Adrenal gland (tissue), 12 donors: ENCODE measurements around the gene CXXC5. TPM values are rescaled to one million over a fixed set of nuclear protein-coding genes. Genes with fewer than 3 reads are reported as not detected.
A peak's percentile ranks its signal among the peaks of the same experiment; 100 is the strongest.

Source experiments
- DNase-seq, 7 donors: peaks; one replicate each; pipeline ENCODE4 v3.0.0-alpha.2; 2019 to 2020
- H3K27ac ChIP-seq, 5 donors: fragments of 200-600 bp; sonication (generic) in 4 of 5; 1 replicate in 3 of 5; 2 replicates in 2 of 5; pipeline versions ENCODE4 v1.5.1 to v1.8.0; 2016 to 2020; ENCODE audit warnings: mild to moderate bottlenecking in 1 of 5
- H3K27me3 ChIP-seq: fragments of 200-600 bp; 2 replicates; pipeline ENCODE4 v1.8.0; 2021
- H3K36me3 ChIP-seq, 2 donors: fragments of 200-600 bp; replicated peaks in 1 of 2; 1 replicate in 1 of 2; 2 replicates in 1 of 2; pipeline versions ENCODE4 v1.5.1 to v1.8.0; 2018 to 2022
- H3K4me1 ChIP-seq, 2 donors: fragments of 200-600 bp; replicated peaks in 1 of 2; 1 replicate in 1 of 2; 2 replicates in 1 of 2; pipeline versions ENCODE4 v1.5.1 to v1.8.0; 2018 to 2021
- H3K4me3 ChIP-seq, 4 donors: fragments of 200-600 bp; sonication (generic) in 3 of 4; one replicate each; pipeline ENCODE4 v1.5.1; 2016 to 2018
- H3K9me3 ChIP-seq, 3 donors: fragments of 200-600 bp; sonication (generic) in 1 of 3; replicated peaks in 1 of 3; 1 replicate in 2 of 3; 2 replicates in 1 of 3; pipeline versions ENCODE4 v1.5.1 to v1.8.0; 2016 to 2021
- POLR2A ChIP-seq, 2 donors: fragments of 450-650 bp; IDR thresholded peaks; one replicate each; pipeline ENCODE4 v1.6.1; 2017; ENCODE audit warnings: antibody characterized with exemption in 2 of 2, mild to moderate bottlenecking in 2 of 2, moderate library complexity in 1 of 2
- WGBS, 4 donors: extraction: QIAGEN DNeasy Blood & Tissue Kit in 2 of 4; methylation state at CpG; one replicate each; pipeline versions ENCODE4 v1.1.5 to v1.1.7; 2013 to 2017; 5-methylcytosine and 5-hydroxymethylcytosine counted together
- intact Hi-C, 2 donors: fragments of 100-400 bp; cut with DNase I; formaldehyde crosslinking; loops; one replicate each; pipeline versions ENCODE4 v1.14.1 to v1.15.0; 2022 to 2023
- polyA plus RNA-seq, 3 donors: library from polyadenylated mRNA; stranded (reverse); fragments of 200-250 nt in 2 of 3; fragments of 350-450 nt in 1 of 3; fragmentation: Illumina TruSeq in 1 of 3; extraction: RNeasy Lipid Tissue Mini Kit (QIAGEN cat#74804) in 1 of 3; gene quantifications; one replicate each; pipeline ENCODE4 v1.2.3, GENCODE V29; 2013 to 2014
- total RNA-seq, 9 donors: library from RNA; depleted of rRNA in 4 of 9; stranded (reverse); fragments of >200 nt in 4 of 9; fragments of 120-200 nt in 1 of 9; fragmentation: NEBNext Ultra II Directional in 1 of 9; extraction: Animal tissue kit (Norgen Biotek cat#: 25700) in 1 of 9; gene quantifications; one replicate each; pipeline versions ENCODE4 v1.1.0 to v1.2.4, GENCODE V29; 2013 to 2023
- TF ChIP-seq, protein P1 (sequence below), 6 experiments: fragments of 450-650 bp in 4 of 6; fragments of 200-600 bp in 2 of 6; sonication (generic) in 1 of 6; IDR thresholded peaks; 1 replicate in 5 of 6; 2 replicates in 1 of 6; pipeline versions ENCODE4 v1.5.1 to v1.8.0; 2016 to 2021; ENCODE audit warnings: antibody characterized with exemption in 6 of 6, mild to moderate bottlenecking in 2 of 6, moderate library complexity in 1 of 6
- donor health status: healthy with polysubstance abuse.
- donor health status: Bipolar disorder and iron deficiency.
- donor health status: DM: yes; HTN: yes; CAD: no.
- donor health status: DM: no; HTN: no; CAD: no.
- donor health status: DM: no; HTN: no; CAD: no.
- donor health status: DM: yes; HTN: yes; CAD: no.

The CXXC5 gene
- total and polyA plus RNA-seq, 12 donors = 16.2 to 79.3 (median 34.7) TPM

GRCh38 chr5:139663207-139664085 lies 15.3 kb downstream of the CXXC5 start:
- H3K9me3 ChIP-seq = no peaks in the 10 kb centered on the region
- TF ChIP-seq, protein P1, sequence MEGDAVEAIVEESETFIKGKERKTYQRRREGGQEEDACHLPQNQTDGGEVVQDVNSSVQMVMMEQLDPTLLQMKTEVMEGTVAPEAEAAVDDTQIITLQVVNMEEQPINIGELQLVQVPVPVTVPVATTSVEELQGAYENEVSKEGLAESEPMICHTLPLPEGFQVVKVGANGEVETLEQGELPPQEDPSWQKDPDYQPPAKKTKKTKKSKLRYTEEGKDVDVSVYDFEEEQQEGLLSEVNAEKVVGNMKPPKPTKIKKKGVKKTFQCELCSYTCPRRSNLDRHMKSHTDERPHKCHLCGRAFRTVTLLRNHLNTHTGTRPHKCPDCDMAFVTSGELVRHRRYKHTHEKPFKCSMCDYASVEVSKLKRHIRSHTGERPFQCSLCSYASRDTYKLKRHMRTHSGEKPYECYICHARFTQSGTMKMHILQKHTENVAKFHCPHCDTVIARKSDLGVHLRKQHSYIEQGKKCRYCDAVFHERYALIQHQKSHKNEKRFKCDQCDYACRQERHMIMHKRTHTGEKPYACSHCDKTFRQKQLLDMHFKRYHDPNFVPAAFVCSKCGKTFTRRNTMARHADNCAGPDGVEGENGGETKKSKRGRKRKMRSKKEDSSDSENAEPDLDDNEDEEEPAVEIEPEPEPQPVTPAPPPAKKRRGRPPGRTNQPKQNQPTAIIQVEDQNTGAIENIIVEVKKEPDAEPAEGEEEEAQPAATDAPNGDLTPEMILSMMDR (IDR thresholded peaks at IDR 0.05) = no peak
- TF ChIP-seq POLR2A (IDR thresholded peaks at IDR 0.05) = no peak
- H3K36me3 ChIP-seq = no peaks in the 10 kb centered on the region
- no peaks in the 10 kb centered on the region for H3K27me3 ChIP-seq
- H3K4me3 ChIP-seq = no peak overlapping the region
- peaks cover 70 to 86% of the 10 kb centered on the region in 2 donors for H3K4me1 ChIP-seq
- DNase-seq = peak in 1 of 7 donors; percentile 13
- WGBS, 4 donors = 83 to 87% (median 84%) methylated on average over 12 to 14 of the region's 14 CpGs
- peak overlapping the region; percentile 4 to 97 (median 78) for H3K27ac ChIP-seq
- intact Hi-C loops = no loop called here

- TF ChIP-seq POLR2A (IDR thresholded peaks at IDR 0.05) = no peak
- TF ChIP-seq, protein P1 (IDR thresholded peaks at IDR 0.05) = no peak
- H3K9me3 ChIP-seq = no peaks in the 10 kb centered on the region
- no peaks in the 10 kb centered on the region for H3K36me3 ChIP-seq
- no peaks in the 10 kb centered on the region for H3K27me3 ChIP-seq
- intact Hi-C loops = no loop called here
- WGBS, 4 donors = 28 to 100% (median 41%) methylated on average over 1 to 9 of the region's 9 CpGs
- H3K4me3 ChIP-seq = no peak overlapping the region
- H3K4me1 ChIP-seq = peaks cover 72 to 86% of the 10 kb centered on the region in 2 donors
- peak in 6 of 7 donors; percentile 53 to 85 (median 76) for DNase-seq
- H3K27ac ChIP-seq = peak overlapping the region; percentile 36 to 97 (median 78)
Observed at GRCh38 chr5:139664086-139664693, 16.0 kb downstream of the CXXC5 start.

- peak in 1 of 2 donors; percentile 33 for TF ChIP-seq POLR2A (IDR thresholded peaks at IDR 0.05)
- TF ChIP-seq, protein P1 (IDR thresholded peaks at IDR 0.05) = no peak
- peak; percentile 78 to 90 (median 88) for DNase-seq
- H3K4me3 ChIP-seq = no peak overlapping the region
- H3K9me3 ChIP-seq = no peaks in the 10 kb centered on the region
- WGBS, 4 donors = 15 to 40% (median 38%) methylated on average over 6 to 15 of the region's 15 CpGs
- no peaks in the 10 kb centered on the region for H3K27me3 ChIP-seq
- peak overlapping the region; percentile 36 to 97 (median 78) for H3K27ac ChIP-seq
- peaks cover 72 to 86% of the 10 kb centered on the region in 2 donors for H3K4me1 ChIP-seq
- H3K36me3 ChIP-seq = no peaks in the 10 kb centered on the region
- intact Hi-C loops = no loop called here
Observed at GRCh38 chr5:139664727-139665351, 16.7 kb downstream of the CXXC5 start.

GRCh38 chr5:139665626-139666025 lies 17.5 kb downstream of the CXXC5 start:
- DNase-seq = peak in 1 of 7 donors; percentile 24
- H3K4me3 ChIP-seq = no peak overlapping the region
- H3K27ac ChIP-seq = peak overlapping the region; percentile 36 to 97 (median 78)
- no peak for TF ChIP-seq POLR2A (IDR thresholded peaks at IDR 0.05)
- TF ChIP-seq, protein P1 (IDR thresholded peaks at IDR 0.05) = no peak
- intact Hi-C loops = no loop called here
- peaks cover 72 to 86% of the 10 kb centered on the region in 2 donors for H3K4me1 ChIP-seq
- WGBS, 4 donors = 58 to 75% (median 69%) methylated on average over 5 to 11 of the region's 11 CpGs
- H3K27me3 ChIP-seq = no peaks in the 10 kb centered on the region
- H3K36me3 ChIP-seq = no peaks in the 10 kb centered on the region
- H3K9me3 ChIP-seq = no peaks in the 10 kb centered on the region
